GM12801 (cell line): Measurements from ENCODE around the gene CMTM4.

Source experiments
- TF ChIP-seq, protein P1 (sequence below): IDR thresholded peaks from one replicate; pipeline ENCODE4 v1.5.1; 2011; ENCODE audit warnings: control low read depth; ENCODE audit not compliant: insufficient read length; ENCODE audit errors: extremely low read depth

Gene CMTM4

DNA sequence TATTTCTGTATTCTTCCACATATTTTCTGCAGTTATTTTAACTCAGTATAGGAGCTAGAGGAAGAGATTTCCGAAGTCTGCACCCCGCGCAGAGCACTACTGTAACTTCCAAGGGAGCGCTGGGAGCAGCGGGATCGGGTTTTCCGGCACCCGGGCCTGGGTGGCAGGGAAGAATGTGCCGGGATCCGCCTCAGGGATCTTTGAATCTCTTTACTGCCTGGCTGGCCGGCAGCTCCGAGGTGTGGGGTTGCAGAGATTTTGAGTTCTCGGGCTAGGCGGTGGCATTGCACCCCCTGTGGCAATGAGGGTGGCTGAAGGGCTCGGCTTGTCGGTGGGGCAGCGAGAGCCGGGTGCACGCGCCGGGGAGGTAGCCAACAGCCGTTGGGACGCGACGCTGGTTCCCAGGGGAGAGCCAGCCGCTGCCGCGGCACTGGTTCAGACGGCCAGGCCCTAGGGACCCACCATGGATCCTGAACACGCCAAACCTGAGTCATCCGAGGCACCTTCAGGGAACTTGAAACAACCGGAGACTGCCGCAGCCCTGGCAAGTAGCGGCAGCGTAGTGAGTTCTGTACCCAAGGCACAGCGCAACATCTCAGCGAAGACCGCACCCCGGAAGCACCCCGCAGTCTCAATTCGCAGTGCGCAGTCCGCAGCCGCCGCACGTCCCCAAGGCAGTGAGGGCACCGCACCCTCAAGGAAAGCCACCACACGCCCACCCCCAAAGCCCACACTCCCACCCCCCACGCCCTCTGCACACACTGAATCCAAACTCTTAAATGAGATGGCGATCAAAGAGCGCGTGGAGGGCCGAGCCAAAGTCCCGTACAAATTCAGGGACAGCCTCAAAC lies 130.3 kb downstream of the CMTM4 start, which contains the start of gene CMTM1:
TSS of gene CMTM1 (plus strand) at position 389 of the 851 bp plus-strand sequence. CDS start at position 464, 75 bp downstream.
- TF ChIP-seq, protein P1, sequence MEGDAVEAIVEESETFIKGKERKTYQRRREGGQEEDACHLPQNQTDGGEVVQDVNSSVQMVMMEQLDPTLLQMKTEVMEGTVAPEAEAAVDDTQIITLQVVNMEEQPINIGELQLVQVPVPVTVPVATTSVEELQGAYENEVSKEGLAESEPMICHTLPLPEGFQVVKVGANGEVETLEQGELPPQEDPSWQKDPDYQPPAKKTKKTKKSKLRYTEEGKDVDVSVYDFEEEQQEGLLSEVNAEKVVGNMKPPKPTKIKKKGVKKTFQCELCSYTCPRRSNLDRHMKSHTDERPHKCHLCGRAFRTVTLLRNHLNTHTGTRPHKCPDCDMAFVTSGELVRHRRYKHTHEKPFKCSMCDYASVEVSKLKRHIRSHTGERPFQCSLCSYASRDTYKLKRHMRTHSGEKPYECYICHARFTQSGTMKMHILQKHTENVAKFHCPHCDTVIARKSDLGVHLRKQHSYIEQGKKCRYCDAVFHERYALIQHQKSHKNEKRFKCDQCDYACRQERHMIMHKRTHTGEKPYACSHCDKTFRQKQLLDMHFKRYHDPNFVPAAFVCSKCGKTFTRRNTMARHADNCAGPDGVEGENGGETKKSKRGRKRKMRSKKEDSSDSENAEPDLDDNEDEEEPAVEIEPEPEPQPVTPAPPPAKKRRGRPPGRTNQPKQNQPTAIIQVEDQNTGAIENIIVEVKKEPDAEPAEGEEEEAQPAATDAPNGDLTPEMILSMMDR, result no peak
